Hematopoietic multipotent progenitor cell (in vitro differentiated cells): ENCODE measurements around the gene LRRC8C. TPM values are rescaled to one million over a fixed set of nuclear protein-coding genes. Genes with fewer than 3 reads are reported as not detected.
"Not testable (repeated sequence)": the region's sequence is repeated elsewhere in the genome, so short reads cannot be mapped to it uniquely, and the experiment has no call there.

Source experiments
- DNase-seq, 3 donors: peaks; one replicate each; pipeline ENCODE4 v3.0.0-alpha.2; 2011 to 2015; ENCODE audit warnings: low read depth in 2 of 3, low spot score in 2 of 3
- total RNA-seq: library from RNA; depleted of rRNA; stranded (reverse); fragments of >200 nt; gene quantifications from one replicate; pipeline ENCODE4 v1.2.3, GENCODE V29; 2012

Gene LRRC8C
- total RNA-seq, 1 donor: 4.6 TPM

DNA sequence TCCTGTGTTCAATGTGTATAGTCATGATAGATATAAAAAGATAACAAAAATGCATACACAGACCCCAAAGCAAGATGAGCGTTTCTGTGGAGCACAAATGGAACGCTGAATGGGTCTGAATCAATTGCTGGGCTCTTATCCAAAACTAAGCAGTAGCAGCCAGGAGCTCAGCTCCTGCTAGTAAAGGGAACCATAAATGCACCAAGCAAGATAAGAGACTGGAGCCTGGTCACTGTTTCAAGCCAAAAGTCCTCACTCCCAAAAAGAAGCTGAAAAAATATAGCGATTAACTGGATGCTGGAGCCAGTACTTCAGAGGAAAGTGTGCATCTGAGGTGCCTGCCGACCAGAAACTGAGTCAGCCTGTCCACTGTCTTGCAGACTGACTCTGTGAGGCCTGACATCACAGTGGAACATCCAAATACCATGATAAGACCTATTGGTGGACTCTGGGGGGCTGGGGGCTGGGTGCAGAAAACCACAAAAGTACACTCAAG is 68.9 kb downstream of the LRRC8C start:
- DNase-seq: no peak

DNA sequence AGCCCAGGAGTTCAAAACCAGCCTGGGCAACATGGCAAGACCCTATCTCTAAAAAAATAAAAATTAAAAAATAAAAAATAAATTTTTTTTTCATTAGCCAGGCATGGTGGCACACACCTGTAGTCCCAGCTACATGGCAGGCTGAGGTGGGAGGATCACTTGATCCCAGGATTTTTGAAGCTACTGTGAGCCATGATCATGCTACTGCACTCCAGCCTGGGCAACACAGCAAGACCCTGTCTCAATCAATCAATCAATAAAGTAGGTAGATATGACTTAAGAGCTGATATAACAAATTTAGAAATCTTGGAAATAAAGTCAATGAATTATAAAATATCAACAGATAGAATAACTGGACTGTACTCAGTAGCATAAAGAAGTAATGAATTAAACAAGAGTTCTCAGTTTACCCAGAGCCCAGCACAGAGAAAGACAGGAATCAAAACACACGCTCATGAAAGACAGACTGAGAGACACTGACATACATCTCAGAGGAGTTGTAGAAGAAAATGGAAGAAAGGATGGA is 69.7 kb downstream of the LRRC8C start:
- no peak for DNase-seq

DNA sequence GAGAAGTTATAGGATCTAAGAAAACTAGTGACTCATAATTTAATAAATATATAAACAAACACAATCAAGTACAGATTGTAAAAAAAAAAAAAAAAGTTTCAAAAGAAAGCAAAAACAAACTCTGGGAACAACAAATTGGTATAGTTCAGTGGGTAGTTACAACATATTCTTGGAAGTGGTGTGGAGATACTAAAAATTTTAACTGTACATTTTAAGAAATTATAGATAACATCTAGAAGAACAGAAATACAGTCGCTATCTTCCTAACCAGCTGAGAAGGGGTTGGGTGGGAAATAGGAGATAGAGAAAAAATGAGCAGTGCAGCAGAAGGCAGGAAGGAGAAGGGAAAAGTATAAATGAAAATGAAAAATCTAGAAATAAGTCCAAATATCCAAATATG is 70.5 kb downstream of the LRRC8C start:
- no peak for DNase-seq

DNA sequence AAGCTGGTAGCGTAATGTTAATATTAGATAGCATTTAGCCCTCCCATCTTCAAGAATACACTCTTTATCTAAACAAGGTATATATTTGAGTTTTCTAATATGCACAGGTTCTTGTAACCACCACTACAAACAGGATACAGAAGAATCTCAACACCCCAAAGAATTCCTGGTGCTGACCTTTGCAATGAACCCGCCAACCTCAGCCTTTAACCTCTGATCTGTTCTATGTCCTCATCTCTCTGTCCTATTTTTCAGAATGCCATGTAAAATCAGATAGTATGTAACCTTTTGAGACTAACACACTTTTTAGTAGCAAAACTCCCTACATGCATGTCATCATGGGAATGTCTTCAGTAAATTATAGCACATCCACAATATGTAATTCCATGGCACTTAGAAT is 71.1 kb downstream of the LRRC8C start:
- DNase-seq: no peak

DNA sequence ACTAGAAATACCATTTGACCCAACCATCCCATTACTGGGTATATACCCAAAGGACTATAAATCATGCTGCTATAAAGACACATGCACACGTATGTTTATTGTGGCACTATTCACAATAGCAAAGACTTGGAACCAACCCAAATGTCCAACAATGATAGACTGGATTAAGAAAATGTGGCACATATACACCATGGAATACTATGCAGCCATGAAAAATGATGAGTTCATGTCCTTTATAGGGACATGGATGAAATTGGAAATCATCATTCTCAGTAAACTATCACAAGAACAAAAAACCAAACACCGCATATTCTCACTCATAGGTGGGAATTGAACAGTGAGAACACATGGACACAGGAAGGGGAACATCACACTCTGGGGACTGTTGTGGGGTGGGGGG is 72.0 kb downstream of the LRRC8C start:
- not testable (repeated sequence) for DNase-seq

DNA sequence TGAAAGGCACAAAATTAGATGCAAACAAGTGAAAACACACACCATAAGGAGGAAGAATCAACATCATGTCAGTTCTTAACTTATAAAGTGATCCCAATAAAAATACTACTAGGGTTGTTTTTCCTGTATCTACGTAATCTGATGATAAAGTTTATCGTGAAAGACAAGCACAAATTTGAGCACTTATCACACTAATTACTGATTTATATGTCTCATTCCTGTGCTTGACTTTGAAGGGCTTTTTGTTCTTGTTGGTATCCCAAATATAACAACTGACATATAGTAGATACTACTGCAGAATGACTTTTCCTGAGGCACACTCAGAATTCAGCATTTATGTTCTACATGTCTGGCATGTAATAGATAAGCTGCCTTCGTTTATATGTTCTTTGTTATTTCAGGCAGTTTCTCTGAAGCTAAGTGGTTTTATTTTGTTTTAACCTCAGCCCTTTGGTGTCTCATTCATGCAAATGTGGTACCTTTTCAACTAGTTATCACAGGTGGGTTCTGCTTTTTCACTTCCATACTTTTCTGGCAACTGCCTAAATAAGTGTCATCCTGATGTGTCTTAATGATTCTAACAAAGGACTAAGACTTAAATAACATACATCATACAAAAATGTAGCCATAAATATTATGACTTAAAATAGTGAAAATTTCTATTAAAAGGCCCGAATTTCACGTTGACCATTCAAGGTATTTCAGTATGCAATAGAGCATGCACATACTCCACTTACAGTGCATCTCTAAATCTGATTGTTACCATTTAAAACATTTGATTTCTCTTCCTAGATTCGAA is 73.2 kb downstream of the LRRC8C start:
- no peak for DNase-seq

DNA sequence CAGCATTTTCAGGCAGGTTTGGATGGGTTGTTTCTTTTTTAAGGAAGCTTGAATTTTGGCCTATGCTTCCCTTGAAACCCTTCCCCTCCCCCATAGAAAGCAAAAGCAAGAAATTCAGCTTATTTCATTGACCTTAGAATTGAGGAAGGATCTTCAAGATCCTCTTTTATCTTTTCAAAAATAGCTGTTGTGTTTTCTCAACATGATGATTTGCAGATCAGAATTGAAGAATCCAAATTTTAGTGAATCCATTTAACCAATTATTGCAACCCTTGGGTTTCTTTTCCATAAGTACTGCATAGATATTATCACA is 73.7 kb downstream of the LRRC8C start:
- peak in 1 of 3 donors; percentile 49 for DNase-seq

DNA sequence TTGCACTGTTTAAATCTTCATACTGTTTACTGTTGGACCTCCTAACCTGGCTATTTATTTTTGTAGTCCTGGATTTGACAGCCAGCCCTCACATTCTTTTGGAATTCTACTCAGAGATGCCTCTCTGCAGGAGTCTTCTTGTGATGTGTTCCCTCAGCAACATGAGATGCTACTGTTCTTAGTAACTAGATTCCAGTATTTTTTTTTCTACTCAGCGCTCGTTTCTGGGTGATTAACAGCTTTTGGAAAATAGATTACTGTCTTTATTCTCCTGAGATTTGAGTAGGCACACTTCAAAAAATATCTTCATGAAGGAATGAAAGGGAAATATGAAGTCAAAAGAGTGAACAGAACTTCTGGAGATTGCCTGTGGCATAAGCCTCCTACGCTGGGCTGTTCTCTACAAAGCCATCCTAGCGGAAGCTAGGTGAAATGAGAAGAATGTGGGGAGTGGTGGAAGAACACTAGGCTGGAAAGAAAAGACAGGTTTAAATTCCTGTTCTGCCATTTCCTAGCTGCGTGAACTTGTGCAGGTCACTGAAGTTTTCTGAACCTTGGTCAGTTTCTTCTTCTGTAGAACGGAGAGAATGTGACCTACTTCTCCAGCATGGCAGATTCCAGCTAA is 75.9 kb downstream of the LRRC8C start:
- DNase-seq: no peak

DNA sequence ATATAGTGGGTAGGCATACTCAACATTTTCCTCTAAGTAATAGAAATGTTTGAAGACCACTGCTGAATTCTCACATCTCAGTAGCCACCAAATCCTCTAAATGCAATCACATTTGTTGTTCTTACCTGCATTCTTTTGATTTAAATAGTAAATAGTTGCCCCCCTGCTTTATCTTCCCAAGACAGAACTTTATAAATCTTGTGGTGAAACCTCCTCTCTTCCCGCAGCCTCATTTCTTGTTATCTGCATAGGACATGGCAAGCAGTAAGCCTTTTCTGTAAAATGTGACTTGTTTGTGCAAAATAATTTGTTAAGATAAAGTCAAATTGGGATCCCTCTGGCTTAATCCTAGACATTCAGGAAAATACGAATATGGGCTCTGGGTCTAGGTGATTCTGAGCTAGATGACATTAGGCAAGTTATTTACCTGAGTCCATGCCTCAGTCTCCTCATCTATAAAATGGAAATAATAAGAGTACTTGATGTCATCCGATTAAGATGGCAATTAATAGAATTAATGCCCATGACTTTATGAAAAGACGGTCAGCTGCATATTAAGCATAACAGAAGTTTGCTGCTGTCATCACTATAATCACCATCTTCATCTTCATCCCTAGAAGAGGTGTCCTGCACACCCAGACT is 77.7 kb downstream of the LRRC8C start:
- no peak for DNase-seq

DNA sequence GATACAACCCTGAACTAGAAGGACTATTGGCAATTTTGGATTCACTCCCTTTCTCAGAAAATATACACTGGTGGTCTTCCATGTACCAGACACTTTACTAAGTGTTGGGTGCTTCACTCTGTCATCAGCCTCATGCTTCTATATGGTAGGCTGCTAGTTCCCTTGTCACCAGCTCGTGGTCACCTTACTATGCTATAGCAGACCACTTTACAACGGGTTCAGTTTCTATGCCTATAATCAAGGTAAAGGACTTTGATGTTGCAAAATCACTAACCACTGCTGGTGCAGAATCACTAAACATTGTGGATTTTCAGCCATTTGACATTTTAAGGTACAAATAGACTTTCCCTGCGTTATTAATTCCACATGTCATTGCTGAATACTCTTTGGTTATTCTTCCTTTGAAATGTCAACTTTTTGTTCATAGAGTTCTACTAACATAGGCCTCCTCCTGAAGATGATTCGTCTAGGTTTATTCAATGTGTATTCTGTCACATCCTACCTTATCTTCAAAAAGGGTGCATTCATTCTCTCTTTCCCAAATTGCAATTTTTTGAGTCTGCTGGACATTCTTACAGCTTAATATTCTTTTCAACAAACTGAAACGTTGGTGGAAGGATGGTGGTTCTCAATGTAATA is 78.3 kb downstream of the LRRC8C start:
- no peak for DNase-seq

DNA sequence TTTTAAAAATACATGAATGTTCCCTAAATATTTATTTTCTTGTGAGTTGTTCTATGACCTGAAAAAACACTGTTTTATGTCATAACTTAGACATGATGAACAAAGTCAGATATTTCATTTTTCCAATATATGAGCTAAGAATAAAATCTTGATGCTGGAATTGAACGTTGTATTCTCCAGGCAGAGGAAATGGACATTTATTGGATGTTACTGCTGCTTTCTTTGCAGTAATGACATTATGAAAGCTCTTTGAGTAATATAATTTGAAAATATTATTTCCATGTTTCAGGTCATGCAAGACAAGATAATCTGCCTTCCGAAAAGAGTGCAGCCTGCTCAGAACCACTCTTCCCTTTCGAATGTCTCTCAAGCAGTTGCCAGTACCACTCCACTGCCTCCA is 79.5 kb downstream of the LRRC8C start:
- DNase-seq: no peak

DNA sequence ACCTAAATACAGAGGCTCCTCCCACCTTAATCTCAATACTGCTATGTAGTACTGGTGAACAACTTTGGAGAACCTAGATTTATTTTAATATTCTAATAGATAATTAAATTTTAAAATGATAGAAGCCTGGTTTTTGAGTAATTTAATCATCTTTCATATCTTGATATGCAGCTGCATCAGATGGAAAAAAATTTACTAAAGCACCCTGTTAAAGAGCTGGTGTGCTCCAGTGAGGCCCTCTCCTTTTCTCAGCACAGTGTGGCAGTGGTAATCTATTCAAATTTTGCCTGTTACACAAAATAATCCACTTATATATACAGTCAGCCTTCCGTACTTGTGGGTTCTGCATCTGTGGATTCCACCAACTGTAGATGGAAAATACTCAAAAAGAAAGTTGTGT is 82.8 kb downstream of the LRRC8C start:
- no peak for DNase-seq

DNA sequence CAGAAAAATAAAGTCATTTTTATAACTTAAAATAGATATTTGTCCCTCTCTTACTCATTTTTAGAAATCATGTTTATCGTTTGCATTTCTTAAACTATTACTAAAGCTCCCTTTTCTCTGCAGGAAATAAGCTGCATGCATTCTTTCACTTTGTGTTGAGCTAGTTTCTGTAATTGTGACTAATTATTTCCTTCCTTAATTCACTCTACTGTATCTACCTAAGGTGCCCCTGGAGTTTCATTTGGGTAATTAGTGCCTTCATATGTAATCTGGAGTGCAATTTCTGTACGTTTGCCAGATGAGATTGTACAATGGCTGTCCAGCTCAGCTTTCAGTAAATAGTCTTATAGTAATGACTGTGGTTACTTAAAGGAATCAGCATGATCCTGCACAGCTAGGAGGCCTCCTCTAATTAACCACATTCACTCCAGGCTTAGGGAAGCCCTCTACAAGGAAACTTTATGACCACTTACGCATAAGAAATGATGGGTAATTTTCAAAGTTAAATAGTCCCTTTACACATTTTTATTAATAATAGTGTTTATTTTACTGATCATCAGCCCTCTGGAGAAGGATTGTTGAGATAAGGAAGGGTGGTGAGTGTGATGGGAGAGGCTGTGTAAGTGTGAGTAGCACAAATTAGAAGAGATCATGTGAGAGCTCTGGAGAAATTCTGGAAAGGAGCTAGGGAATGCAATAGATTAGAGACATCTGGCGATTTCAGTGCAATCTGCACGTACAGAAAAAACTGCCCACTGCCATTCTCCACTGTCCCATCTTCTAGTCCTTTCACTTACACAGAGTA is 86.8 kb downstream of the LRRC8C start:
- DNase-seq: peak in 2 of 3 donors; percentile 61 to 78

DNA sequence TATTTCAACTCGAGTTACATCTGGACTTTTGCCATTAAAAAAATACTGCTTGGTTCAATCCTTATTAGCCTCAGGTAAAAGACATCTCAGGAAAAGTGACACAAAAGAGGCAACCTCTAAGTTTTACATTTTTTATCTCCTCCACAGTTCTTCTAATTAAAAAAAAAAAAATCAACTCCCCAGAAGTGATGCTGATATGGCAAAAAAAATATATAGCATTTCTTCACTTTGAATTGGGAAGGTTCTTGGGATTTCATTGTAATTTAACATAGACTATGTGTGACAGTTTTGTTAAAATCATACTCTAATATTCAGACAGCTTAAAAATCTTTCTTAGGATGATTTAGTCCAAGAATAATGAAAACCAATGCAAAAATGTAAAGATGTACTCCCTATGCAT is 87.9 kb downstream of the LRRC8C start:
- no peak for DNase-seq

DNA sequence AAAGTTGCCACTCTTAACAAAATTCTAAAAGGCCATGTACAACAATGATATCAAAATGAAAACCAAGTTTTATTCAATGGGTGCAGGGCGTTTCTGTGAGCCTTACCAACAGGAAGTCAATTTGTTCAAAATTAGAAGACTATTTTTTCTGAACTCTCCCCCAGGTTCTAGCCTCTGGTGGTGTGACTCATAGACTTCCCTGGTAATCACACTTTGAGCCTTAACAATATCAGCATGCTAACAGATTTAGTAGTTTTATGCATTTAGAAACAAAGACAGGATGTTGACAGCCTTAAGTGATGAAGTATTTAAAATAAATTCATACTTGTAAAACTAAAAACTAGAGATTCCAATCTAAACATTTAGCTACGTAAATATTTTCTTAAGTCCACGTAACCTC is 88.4 kb downstream of the LRRC8C start:
- DNase-seq: no peak

DNA sequence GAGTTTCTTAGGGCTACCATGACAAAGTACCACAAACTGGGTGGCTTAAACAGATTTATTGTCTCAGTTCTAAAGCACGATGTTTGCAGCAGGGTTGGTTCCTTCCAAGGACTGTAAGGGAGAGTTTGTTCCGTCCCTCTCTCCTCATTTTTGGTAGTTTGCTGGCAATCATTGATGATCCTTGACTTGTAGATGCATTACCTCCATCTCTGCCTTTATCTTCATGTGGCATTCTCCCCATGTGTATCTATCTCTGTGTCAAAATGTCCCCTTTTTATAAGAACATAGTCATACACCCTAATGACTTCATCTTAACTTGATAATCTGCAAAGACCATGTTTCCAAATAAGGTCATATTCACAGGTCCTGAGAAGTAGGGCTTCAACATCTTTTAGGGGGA is 90.2 kb downstream of the LRRC8C start:
- no peak for DNase-seq

DNA sequence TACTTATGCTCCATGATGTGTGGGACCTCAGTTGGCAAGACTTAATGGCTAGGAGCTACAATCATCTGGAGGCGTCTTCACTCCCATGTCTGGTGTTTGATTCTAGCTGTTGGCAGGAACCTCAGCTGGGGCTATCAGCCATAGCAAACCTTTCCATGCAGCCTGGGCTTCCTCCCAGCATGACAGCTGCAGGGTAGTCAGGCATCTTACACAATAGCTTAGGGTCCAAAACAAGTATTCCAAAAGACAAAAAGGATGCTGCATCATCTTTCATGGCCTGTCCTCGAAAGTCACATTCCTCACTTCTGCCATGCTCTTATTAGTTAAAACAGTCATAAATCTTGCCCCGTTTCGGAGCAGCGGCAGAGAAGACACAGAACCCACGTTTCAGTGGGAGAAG is 90.9 kb downstream of the LRRC8C start:
- no peak for DNase-seq

DNA sequence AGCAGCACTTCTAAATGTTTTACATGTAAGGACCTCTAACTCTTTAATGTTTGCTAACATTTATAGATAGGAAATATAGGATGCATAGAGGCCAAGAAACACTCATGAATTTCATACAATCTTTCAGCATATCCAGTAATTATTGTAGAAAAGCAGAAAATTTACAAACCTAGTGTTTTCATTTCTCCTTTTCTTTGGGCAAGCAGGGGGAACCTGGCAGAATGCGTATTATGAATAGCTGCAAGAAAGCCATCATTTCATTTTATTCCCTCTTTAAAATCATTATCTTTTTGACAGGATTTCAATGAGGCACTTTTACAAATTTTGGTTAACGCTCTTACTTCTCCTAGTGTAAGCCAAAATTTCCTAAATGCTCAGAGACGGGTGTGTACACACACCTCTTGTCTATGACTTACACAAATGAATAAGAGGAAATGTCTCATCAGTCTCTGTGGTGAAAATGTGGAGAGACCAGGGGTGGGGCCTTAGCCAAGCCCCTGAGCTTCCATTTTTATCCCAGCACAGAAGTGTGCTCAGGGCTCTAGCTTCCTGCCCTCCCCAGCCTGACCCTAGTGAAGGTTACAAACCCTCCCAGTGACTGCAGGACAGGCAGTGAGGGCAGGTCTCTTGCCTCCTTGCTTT is 91.6 kb downstream of the LRRC8C start:
- DNase-seq: peak in 2 of 3 donors; percentile 21 to 32

DNA sequence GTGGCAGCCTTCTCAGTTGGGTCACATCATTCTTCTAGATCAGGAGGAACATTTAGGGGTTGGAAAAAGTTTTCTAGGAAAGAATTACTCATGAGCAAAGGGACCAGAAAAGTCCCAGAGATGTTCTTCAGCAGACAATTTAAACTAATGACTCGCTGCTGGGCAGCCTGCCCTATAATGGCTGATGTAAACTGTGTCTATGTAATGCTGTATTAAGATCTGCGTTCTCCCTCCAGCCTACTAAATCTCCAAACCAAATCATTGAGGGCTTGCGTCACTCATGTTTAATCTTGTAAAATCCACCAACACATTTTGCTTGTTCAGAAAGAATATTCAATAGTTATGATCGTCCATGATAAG is 92.1 kb downstream of the LRRC8C start:
- DNase-seq: no peak

DNA sequence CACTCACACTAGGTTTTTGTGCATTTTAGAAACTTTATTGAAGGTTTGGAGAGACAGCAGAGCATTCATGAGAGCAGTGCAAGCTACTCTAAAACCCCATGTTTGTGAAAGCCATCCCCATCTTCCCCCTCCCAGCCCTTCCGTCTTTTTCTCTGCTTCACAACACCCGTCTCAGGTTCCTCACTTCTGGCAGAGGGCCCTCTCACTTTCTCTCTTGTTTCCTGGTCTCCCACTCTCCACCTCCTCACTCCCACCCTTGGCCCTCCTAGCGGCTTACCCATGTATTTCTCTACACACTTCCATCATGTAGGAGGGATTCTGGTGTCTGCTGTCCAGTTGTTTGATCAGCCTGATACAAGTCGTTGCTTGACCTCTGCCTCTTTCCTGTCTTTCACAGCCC is 92.7 kb downstream of the LRRC8C start:
- no peak for DNase-seq
